HG03575 (cell line): ENCODE measurements around the gene NHERF1.

Experiments used
- ATAC-seq: cut with Tn5 transposase; IDR thresholded peaks from one replicate; pipeline ENCODE4 v1.9.1; 2021; ENCODE audit not compliant: unreplicated experiment, insufficient number of reproducible peaks, low FRiP score; ENCODE audit errors: extremely low read depth

NHERF1 gene

DNA sequence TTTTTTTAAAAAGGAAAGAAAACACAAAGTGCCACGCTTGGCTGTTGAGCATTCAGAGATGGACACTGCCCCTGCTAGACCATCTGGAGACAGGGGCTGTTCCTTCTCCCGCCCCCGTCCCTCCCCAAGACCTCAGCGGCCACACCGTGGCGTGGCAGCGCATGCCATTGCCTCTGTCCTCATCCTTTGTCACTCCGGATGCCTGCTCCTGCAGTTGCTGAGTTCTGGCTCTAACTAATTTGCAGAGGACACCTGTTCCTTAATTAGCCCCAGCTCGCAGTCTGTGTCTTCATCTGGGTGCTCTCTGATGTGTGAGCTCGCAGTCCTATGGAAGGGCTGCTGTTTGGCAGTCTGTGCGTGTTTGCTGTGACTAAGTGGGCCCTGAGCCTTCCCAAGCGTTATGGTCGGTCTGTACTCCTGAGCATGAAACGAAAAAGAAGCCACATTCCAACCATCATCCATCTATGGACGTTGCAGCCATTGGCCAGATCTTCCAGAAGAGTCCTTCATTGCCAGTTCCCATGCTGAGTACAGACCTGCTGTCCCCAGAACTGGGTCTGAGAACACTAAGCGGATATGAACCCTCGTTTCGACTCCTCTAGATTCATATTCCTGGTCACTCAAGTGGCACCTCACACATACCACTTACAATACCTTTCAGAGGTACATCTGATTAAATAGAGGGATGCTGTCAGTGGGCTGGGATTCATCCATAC lies 68.6 kb downstream of the NHERF1 start:
- no peak for ATAC-seq

DNA sequence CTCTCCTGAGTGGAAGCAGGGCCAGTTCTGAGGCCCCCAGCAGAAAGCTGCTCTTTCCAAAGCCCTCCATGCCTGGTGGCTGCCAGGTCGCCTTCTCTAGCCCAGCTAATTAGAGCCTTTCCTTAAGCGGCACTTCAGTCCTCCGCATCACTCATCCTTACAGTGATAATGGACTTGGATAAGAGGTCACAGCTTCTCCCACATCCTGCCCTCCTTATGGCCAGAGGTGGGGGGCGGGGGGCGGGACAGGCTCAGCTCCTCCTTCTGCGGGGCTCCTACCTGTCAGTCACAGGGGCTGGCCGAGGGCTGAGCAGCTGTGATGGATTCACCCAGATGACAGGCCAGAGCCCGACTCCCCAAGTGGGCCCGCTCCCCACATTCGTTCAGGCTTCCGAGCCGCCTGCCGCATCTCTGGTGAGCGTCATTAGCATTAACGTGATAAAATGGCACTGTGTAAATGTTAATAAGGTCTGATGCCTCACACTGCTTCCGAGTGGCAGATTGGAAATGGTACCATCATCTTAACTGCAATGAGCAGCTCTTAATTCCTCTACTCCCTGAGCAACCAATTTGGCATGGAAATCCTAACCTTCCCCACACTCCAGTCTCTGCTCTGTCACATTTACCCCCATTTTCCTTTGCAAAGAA lies 70.0 kb downstream of the NHERF1 start:
- no peak for ATAC-seq
